Fibroblast of the aortic adventitia (primary cell): ENCODE results near the gene LRP4. TPM values are rescaled to one million over a fixed set of nuclear protein-coding genes. Genes with fewer than 3 reads are reported as not detected.

Source experiments
- DNase-seq: peaks from one replicate; pipeline ENCODE4 v3.0.0-alpha.2; 2010; ENCODE audit warnings: low read depth
- H3K4me3 ChIP-seq: 2 replicates; pipeline ENCODE4 v1.5.1; 2011; ENCODE audit warnings: low read depth, mild to moderate bottlenecking, control low read depth, low read length, moderate library complexity
- total RNA-seq: library from RNA; depleted of rRNA; stranded (reverse); fragments of >200 nt; gene quantifications from 2 replicates; pipeline ENCODE4 v1.2.3, GENCODE V29; 2012; ENCODE audit warnings: low replicate concordance
- TF ChIP-seq, protein P1 (sequence below): IDR thresholded peaks from 2 replicates; pipeline ENCODE4 v1.5.1; 2011; ENCODE audit warnings: mild to moderate bottlenecking, low read length, control low read depth, inconsistent platforms; ENCODE audit not compliant: insufficient read depth

LRP4 gene
- total RNA-seq, 1 donor: 9.7 TPM

- H3K4me3 ChIP-seq: no peak overlapping the region
- no peak for DNase-seq
- TF ChIP-seq, protein P1, sequence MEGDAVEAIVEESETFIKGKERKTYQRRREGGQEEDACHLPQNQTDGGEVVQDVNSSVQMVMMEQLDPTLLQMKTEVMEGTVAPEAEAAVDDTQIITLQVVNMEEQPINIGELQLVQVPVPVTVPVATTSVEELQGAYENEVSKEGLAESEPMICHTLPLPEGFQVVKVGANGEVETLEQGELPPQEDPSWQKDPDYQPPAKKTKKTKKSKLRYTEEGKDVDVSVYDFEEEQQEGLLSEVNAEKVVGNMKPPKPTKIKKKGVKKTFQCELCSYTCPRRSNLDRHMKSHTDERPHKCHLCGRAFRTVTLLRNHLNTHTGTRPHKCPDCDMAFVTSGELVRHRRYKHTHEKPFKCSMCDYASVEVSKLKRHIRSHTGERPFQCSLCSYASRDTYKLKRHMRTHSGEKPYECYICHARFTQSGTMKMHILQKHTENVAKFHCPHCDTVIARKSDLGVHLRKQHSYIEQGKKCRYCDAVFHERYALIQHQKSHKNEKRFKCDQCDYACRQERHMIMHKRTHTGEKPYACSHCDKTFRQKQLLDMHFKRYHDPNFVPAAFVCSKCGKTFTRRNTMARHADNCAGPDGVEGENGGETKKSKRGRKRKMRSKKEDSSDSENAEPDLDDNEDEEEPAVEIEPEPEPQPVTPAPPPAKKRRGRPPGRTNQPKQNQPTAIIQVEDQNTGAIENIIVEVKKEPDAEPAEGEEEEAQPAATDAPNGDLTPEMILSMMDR: no peak
Observed at GRCh38 chr11:46840116-46840515, 78.2 kb downstream of the LRP4 start.

DNA sequence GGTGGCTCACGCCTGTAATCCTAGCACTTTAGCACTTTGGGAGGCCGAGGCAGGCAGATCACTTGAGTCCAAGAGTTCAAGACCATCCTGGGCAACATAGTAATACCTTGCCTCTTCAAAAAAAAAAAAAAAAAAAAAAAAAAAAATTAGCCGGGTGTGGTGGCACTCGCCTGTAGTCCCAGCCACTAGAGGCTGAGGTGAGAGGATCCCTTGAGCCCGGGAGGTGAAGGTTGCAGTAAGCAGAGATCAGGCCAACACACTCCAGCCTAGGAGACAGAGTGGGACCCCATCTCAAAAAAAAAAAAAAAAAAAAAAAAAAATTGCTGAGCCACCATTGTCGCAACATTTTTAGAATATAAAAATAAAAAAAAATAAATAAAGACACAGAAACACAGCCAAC is 79.8 kb downstream of the LRP4 start:
- no peak overlapping the region for H3K4me3 ChIP-seq
- no peak for DNase-seq
- TF ChIP-seq, protein P1: no peak

DNA sequence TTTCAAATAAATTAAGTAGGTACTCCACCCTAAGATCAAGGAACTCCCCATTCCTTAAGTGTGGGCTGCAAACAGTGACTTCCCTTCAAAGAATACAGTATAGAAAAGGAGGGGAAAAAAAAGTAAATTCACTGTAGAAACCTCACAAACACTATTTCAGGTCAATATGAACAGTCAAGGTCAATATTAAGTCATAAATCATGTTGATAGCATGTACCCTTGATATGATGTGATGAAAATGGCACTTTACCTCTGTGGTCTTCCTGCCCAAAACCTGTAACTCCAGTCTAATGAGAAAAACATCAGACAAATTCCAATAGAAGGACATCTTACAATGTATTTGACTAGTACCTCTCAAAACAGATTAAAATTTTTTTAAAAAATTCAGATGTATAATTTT is 80.5 kb downstream of the LRP4 start:
- no peak overlapping the region for H3K4me3 ChIP-seq
- TF ChIP-seq, protein P1: no peak
- no peak for DNase-seq

- no peak for DNase-seq
- H3K4me3 ChIP-seq: no peak overlapping the region
- TF ChIP-seq, protein P1: no peak
Observed at GRCh38 chr11:46836870-46837269, 81.5 kb downstream of the LRP4 start.

DNA sequence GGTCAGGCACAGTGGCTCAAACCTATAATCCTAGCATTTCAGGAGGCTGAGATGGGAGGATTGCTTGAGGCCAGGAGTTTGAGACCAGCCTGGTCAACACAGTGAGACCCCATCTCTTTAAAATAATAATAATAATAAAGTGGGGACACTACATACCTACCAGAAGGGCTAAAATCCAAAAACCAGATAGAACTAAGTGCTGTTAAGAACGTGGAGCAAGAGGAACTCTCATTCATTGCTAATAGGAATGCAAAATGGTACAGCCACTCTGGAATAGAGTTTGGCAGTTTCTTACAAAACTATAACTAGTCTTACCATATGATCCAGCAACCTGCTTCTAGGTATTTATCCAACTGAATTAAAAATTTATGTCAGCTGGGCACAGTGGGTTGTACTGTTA is 81.9 kb downstream of the LRP4 start:
- TF ChIP-seq, protein P1: no peak
- no peak overlapping the region for H3K4me3 ChIP-seq
- no peak for DNase-seq

DNA sequence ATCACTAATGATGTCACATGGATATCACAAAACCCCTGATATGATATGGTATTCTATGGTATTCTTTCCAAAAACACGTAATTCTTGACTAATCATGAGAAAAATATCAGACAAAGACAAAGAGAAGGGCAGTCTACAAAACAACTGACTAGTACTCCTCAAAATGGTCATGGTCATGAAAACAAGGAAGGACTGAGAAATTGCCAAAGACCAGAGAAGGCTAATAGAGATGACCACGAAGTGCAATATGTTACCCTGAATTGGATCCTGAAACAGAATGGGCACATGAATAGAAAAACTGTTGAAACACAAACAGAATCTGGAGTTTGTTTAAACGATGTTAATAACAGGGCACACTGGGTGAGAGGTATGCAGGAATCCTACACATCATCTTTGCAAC is 82.5 kb downstream of the LRP4 start:
- TF ChIP-seq, protein P1: no peak
- H3K4me3 ChIP-seq: no peak overlapping the region
- DNase-seq: no peak

- TF ChIP-seq, protein P1: no peak
- H3K4me3 ChIP-seq: no peak overlapping the region
- DNase-seq: no peak
Observed at GRCh38 chr11:46834821-46835220, 83.5 kb downstream of the LRP4 start.
